Stimulated activated naive CD8-positive, alpha-beta T cell treated with anti-CD3 and anti-CD28 coated beads, Interleukin-15, amount 100 ng/mL, for 72 hours (primary cell): ENCODE measurements around the gene DLGAP4.
A peak's percentile ranks its signal among the peaks of the same experiment; 100 is the strongest.

Source experiments
- ATAC-seq: fragments of 150-1000 bp; cut with Tn5 transposase; 2 replicates; pipeline ENCODE4 v1.10.0; 2021; ENCODE audit warnings: mild to moderate bottlenecking, moderate library complexity
- DNase-seq, 2 donors: peaks; one replicate each; pipeline ENCODE4 v3.0.0; 2021 to 2022
- H3K27ac Mint-ChIP-seq, 2 donors: one replicate each; pipeline ENCODE4 v1.8.0; 2022; ENCODE audit warnings: mild to moderate bottlenecking in 2 of 2, mixed read lengths in 2 of 2, moderate library complexity in 2 of 2
- H3K27me3 Mint-ChIP-seq: one replicate; pipeline ENCODE4 v1.8.0; 2022; ENCODE audit warnings: mixed read lengths
- H3K4me1 Mint-ChIP-seq: one replicate; pipeline ENCODE4 v1.8.0; 2022; ENCODE audit warnings: mild to moderate bottlenecking, mixed read lengths
- H3K4me3 Mint-ChIP-seq, 2 donors: one replicate each; pipeline ENCODE4 v1.8.0; 2022; ENCODE audit warnings: mild to moderate bottlenecking in 2 of 2, mixed read lengths in 2 of 2, moderate library complexity in 1 of 2
- H3K9me3 Mint-ChIP-seq, 2 donors: one replicate each; pipeline ENCODE4 v1.8.0; 2022; ENCODE audit warnings: mixed read lengths in 2 of 2

The DLGAP4 gene

DNA sequence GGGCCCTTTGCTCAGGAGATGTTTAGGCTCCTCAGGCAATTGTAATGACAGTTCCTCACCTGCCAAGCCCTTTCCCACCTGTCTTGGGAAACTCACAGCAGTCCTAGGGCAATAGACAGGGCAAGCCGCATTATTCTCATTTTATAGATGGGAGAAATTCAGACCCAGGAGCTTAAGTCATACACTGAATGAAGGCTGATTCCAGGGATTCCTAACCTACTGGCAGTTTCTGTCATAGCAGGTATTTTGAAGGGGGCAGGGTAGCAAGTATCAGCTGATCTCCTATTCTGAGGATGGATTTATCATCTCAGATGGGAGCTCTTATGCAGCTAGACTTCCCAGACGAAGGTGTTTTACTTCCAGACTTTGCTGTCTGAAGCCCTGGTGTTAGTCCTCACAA, 173.8 kb downstream of the DLGAP4 start:
- Mint-ChIP-seq H3K9me3 (no peaks in the 10 kb centered on the region), H3K27me3 (no peaks in the 10 kb centered on the region), H3K4me3 (no peak overlapping the region), H3K27ac (no peak overlapping the region), H3K4me1 (peaks cover 23% of the 10 kb centered on the region)
- ATAC-seq = no peak
- DNase-seq = no peak

GRCh38 chr20:36480456-36481048, 174.4 kb downstream of the DLGAP4 start:
- H3K4me3 Mint-ChIP-seq = no peak overlapping the region
- H3K27ac Mint-ChIP-seq = no peak overlapping the region

GRCh38 chr20:36481380-36482043, 175.4 kb downstream of the DLGAP4 start:
- Mint-ChIP-seq H3K4me3 (no peak overlapping the region), H3K4me1 (peaks cover 23% of the 10 kb centered on the region), H3K27me3 (no peaks in the 10 kb centered on the region), H3K27ac (no peak overlapping the region), H3K9me3 (no peaks in the 10 kb centered on the region)
- ATAC-seq (no peak), DNase-seq (no peak)

More at GRCh38 chr20:36480456-36481048, 174.4 kb downstream of the DLGAP4 start:
- no peak for DNase-seq
- no peak for ATAC-seq
- Mint-ChIP-seq H3K9me3 (no peaks in the 10 kb centered on the region), H3K27me3 (no peaks in the 10 kb centered on the region), H3K4me1 (peaks cover 23% of the 10 kb centered on the region)

DNA sequence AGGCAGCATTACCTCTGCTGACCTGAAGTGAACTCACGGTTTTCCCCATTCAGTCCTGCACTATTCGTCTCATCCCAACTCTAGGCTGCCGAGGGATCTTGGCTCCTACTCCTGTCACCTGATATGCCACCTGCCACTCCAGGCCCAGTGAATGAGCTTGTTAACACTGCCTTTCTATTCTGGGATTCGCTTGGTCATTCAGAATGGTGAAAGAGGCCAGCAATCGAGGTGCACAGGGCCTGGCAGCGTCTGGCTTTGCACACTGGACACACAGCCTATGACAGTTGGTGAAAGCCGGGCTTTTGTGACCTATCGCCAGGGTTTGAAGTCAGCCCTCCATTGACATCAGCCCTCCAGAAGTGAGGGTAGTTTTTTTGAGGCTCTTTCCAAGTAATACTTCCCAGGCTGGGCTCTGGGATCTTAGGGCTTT, 175.9 kb downstream of the DLGAP4 start:
- Mint-ChIP-seq H3K27me3 (no peaks in the 10 kb centered on the region), H3K4me3 (no peak overlapping the region), H3K9me3 (no peaks in the 10 kb centered on the region), H3K4me1 (peaks cover 23% of the 10 kb centered on the region), H3K27ac (no peak overlapping the region)
- no peak for ATAC-seq
- no peak for DNase-seq

GRCh38 chr20:36483209-36483918, 177.2 kb downstream of the DLGAP4 start:
- no peaks in the 10 kb centered on the region for H3K27me3 Mint-ChIP-seq
- DNase-seq (no peak), ATAC-seq (no peak)
- no peaks in the 10 kb centered on the region for H3K9me3 Mint-ChIP-seq
- H3K4me1 Mint-ChIP-seq = peaks cover 19% of the 10 kb centered on the region
- peak overlapping the region in 1 of 2 donors; percentile 84 for H3K27ac Mint-ChIP-seq
- no peak overlapping the region for H3K4me3 Mint-ChIP-seq

DNA sequence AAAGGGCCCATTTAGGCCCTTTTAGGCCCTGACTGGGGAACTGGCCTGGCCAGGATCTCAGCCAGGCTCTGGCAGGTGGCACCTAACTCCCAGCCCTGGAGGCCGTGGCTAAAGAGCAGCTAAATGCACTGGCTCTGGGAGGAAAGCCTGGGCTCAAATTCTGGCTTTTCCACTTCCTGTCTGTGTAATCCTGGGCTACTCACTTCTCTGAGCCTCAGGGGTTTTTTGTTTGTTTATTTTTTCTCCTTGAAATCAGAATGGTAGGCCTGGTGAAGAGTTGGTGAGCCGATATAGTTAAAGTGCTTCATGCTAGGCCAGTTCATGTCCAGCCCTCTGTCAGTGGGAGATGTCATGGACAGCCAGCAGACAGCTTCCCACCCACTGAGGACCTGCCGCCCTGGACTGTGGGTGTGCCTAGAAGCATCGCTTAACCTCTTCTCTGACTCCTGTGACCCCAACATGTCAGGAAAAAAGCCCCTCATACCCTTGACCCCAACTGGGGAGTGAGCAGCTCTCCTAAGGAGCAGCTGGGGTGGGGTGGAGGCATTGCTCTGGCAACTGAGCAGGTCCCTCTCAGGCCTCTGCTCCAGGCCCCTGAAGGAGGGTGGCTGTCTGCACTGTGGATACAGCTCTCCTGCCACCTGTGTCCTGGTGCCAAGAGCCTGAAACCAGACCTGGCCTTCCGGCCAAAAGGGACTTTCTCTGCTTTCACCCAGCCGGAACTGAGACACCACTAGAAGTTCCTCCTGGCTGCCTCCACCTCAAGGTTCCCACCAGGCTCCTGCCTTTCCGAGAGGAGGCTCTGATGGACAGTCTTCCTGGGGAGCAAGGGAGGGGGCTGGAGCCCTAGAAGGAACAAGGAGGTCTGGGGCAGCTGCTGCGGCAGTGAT, 178.0 kb downstream of the DLGAP4 start:
- Mint-ChIP-seq H3K9me3 (no peaks in the 10 kb centered on the region), H3K27ac (peak overlapping the region in 1 of 2 donors; percentile 79)

GRCh38 chr20:36485286-36485685, 179.1 kb downstream of the DLGAP4 start:
- H3K27me3 Mint-ChIP-seq = no peaks in the 10 kb centered on the region
- H3K27ac Mint-ChIP-seq = no peak overlapping the region
- ATAC-seq (no peak), DNase-seq (no peak)
- no peak overlapping the region for H3K4me3 Mint-ChIP-seq
- no peaks in the 10 kb centered on the region for H3K9me3 Mint-ChIP-seq
- H3K4me1 Mint-ChIP-seq = peaks cover 8% of the 10 kb centered on the region

More for the DNA sequence above, 178.0 kb downstream of the DLGAP4 start:
- Mint-ChIP-seq H3K4me1 (peaks cover 11% of the 10 kb centered on the region), H3K27me3 (no peaks in the 10 kb centered on the region), H3K4me3 (no peak overlapping the region)
- no peak for DNase-seq
- no peak for ATAC-seq

GRCh38 chr20:36487069-36487468, 180.9 kb downstream of the DLGAP4 start:
- H3K27me3 Mint-ChIP-seq = no peaks in the 10 kb centered on the region
- no peak overlapping the region for H3K4me3 Mint-ChIP-seq
- peaks cover 20% of the 10 kb centered on the region for H3K4me1 Mint-ChIP-seq
- H3K27ac Mint-ChIP-seq = no peak overlapping the region
- no peaks in the 10 kb centered on the region for H3K9me3 Mint-ChIP-seq
- DNase-seq = no peak
- no peak for ATAC-seq

DNA sequence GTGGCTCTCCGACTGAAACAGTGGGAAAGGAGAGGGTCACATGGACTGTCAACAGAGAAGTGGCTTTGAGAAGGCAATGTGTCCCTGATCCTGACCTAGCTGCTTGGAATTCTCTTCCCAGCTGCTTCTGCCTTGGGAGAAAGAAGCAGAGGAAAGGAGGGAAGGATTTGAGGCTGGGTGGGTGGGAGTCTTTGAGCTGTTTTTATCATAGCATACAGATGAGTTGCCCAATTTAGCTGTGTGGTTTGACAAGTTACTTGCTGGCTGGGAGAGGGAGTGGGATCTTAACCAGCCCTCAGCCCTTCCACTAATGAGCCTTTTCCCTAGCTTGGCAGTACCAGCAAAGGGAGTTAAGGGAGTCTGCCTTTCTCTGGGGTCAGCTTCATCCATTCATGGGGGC, 184.1 kb downstream of the DLGAP4 start:
- Mint-ChIP-seq H3K4me1 (peaks cover 35% of the 10 kb centered on the region), H3K4me3 (no peak overlapping the region), H3K27ac (no peak overlapping the region), H3K27me3 (no peaks in the 10 kb centered on the region), H3K9me3 (no peaks in the 10 kb centered on the region)
- no peak for ATAC-seq
- DNase-seq = no peak

DNA sequence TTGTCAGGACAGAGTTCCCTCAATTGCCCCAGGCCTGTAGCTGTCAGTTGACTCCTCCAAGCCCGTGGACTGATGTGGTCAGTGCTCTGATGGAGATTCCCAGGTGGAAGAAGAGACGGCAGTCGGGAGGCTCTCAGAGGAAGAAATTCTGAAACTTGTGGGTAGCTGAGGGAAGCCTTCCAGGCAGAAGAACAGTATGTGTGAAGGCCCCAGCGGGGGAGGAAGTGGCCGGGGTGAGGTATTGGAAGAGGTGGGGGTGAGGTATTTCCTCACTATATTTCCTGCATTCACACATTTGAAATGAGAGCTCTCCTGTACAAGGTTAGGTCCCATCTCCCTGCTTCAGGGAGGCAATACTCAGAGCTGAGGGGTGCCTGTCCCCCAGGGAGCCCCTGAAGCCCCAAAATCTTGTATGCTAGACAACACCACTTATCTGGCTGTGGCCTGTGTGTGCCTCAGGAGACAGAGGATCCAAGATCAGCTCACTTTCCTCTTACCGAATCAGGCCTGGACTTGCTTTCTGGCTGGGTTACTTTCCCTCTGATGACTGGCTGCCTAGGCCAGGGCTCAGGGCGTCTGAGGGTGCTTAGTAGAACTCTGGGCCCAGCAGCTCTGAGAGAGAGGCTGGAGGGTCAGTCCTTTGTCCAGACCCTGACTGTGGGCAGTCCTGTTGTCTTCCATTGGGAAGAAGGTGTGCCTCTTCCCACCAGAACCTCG, 185.9 kb downstream of the DLGAP4 start:
- ATAC-seq (peak; percentile 97), DNase-seq (peak; percentile 40 to 63)
- Mint-ChIP-seq H3K27ac (peak overlapping the region; percentile 21 to 29), H3K4me3 (peak overlapping the region; percentile 65 to 79), H3K27me3 (no peaks in the 10 kb centered on the region), H3K9me3 (no peaks in the 10 kb centered on the region), H3K4me1 (peaks cover 35% of the 10 kb centered on the region)

GRCh38 chr20:36493051-36493800, 187.1 kb downstream of the DLGAP4 start:
- no peaks in the 10 kb centered on the region for H3K27me3 Mint-ChIP-seq
- no peak overlapping the region for H3K27ac Mint-ChIP-seq
- peaks cover 35% of the 10 kb centered on the region for H3K4me1 Mint-ChIP-seq
- no peak for ATAC-seq
- H3K9me3 Mint-ChIP-seq = no peaks in the 10 kb centered on the region
- DNase-seq = peak in 1 of 2 donors; percentile 18
- H3K4me3 Mint-ChIP-seq = no peak overlapping the region

DNA sequence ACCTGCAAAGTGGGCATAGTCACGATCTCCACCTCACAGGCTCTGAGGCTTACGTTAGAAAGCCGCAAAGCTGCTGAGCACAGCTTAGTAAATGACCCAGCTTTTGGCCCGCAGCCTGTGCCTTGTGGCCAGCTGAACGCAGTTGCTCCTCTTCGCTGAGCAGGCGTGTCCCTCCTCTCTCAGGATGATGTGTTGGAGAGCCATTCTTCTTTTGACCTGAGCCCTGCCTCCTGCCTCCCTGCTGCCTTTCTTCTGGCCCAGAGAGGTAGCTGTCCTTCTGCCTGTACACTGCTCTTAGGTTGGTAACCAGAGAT, 187.6 kb downstream of the DLGAP4 start:
- Mint-ChIP-seq H3K27me3 (no peaks in the 10 kb centered on the region), H3K9me3 (no peaks in the 10 kb centered on the region), H3K27ac (peak overlapping the region in 1 of 2 donors; percentile 13), H3K4me1 (peaks cover 35% of the 10 kb centered on the region), H3K4me3 (no peak overlapping the region)
- ATAC-seq (no peak), DNase-seq (no peak)

- peaks cover 25% of the 10 kb centered on the region for H3K4me1 Mint-ChIP-seq
- H3K27ac Mint-ChIP-seq = peak overlapping the region in 1 of 2 donors; percentile 88
- DNase-seq = no peak
- ATAC-seq = no peak
- H3K9me3 Mint-ChIP-seq = no peaks in the 10 kb centered on the region
- no peak overlapping the region for H3K4me3 Mint-ChIP-seq
- no peaks in the 10 kb centered on the region for H3K27me3 Mint-ChIP-seq
Observed at GRCh38 chr20:36496707-36497669, 190.8 kb downstream of the DLGAP4 start.
